Measurements from ENCODE around the gene MYL9. TPM values are rescaled to one million over a fixed set of nuclear protein-coding genes. Genes with fewer than 3 reads are reported as not detected.

The MYL9 gene
- total RNA-seq, 1 experiment from 2014 or later = 13.3 TPM

DNA sequence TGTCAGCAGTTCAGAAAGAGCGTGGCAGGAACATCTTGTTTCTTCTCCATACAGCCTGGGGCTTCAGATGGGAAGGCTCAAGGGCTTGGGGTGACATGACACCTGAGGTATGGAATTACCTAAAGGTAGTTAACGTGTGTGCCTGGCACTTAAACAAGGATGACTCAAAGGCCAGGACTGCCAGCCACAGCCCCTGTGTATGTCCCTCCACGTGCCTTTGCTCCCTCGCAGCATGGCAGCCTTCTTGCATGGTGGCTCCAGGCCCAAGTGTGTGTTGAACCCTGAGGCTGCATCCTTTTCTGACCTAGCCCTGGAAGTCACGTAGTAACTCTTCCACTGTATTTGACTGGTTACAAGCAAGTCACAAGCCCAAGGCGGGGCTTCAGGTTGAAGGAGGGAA lies 33.6 kb upstream of the MYL9 start:
- TF ChIP-seq EZH2 (IDR thresholded peaks at IDR 0.05; ENCODE audit: low read depth) = no peak
- TF ChIP-seq, protein P1, sequence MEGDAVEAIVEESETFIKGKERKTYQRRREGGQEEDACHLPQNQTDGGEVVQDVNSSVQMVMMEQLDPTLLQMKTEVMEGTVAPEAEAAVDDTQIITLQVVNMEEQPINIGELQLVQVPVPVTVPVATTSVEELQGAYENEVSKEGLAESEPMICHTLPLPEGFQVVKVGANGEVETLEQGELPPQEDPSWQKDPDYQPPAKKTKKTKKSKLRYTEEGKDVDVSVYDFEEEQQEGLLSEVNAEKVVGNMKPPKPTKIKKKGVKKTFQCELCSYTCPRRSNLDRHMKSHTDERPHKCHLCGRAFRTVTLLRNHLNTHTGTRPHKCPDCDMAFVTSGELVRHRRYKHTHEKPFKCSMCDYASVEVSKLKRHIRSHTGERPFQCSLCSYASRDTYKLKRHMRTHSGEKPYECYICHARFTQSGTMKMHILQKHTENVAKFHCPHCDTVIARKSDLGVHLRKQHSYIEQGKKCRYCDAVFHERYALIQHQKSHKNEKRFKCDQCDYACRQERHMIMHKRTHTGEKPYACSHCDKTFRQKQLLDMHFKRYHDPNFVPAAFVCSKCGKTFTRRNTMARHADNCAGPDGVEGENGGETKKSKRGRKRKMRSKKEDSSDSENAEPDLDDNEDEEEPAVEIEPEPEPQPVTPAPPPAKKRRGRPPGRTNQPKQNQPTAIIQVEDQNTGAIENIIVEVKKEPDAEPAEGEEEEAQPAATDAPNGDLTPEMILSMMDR (conservative IDR thresholded peaks at IDR 0.05) = no peak
- H4K20me1 ChIP-seq (ENCODE audit: insufficient read depth) = no peaks in the 10 kb centered on the region; the same call in 1 of the 2 replicates
- H3K9me2 ChIP-seq (ENCODE audit: insufficient read depth) = no peaks in the 10 kb centered on the region
- H2AFZ ChIP-seq = no peak overlapping the region
- POLR2A ChIA-PET (ENCODE audit: unreplicated experiment) = no interaction called here
- no peak overlapping the region for H3K4me3 ChIP-seq
- intact Hi-C loops (cut with micrococcal nuclease; ENCODE audit: unreplicated experiment) = loop anchor here (10.0 kb wide), 1 partner anchor 377 kb away; no protein-coding TSS in a partner anchor
- no peak overlapping the region for H3K27ac ChIP-seq
- H3K4me2 ChIP-seq = no peak overlapping the region
- 0 out of 2 replicates have a peak, but pooled peaks cover 3% of the 10 kb centered on the region for H3F3A ChIP-seq (ENCODE audit: insufficient read depth, low read depth)
- H3K36me3 ChIP-seq (ENCODE audit: low read depth) = peaks cover 4% of the 10 kb centered on the region; the same call in 1 of the 2 replicates
- H3K27me3 ChIP-seq (ENCODE audit: insufficient read depth, low read depth) = no peaks in the 10 kb centered on the region
- no peaks in the 10 kb centered on the region for H3K4me1 ChIP-seq (replicated peaks; ENCODE audit: insufficient read depth)
- DNase-seq = no peak
- CTCF ChIA-PET = no interaction called here
- BruUV-seq (replicated peaks) = no TSS peak
- H3K9me3 ChIP-seq (ENCODE audit: insufficient read depth, low read depth) = no peaks in the 10 kb centered on the region
- no peaks in the 10 kb centered on the region for H3K79me2 ChIP-seq (ENCODE audit: low read depth)

GRCh38 chr20:36519012-36519719 lies 22.2 kb upstream of the MYL9 start:
- Histone ChIP-seq H2AFZ (no peak overlapping the region), H3K36me3 (ENCODE audit: low read depth) (no peaks in the 10 kb centered on the region), H3K79me2 (ENCODE audit: low read depth) (no peaks in the 10 kb centered on the region), H3F3A (ENCODE audit: insufficient read depth, low read depth) (peaks cover 8% of the 10 kb centered on the region; the same call in 1 of the 2 replicates), H3K9me2 (ENCODE audit: insufficient read depth) (no peaks in the 10 kb centered on the region), H3K4me2 (no peak overlapping the region), H3K4me1 (replicated peaks; ENCODE audit: insufficient read depth) (no peaks in the 10 kb centered on the region), H4K20me1 (ENCODE audit: insufficient read depth) (no peaks in the 10 kb centered on the region), H3K27ac (no peak overlapping the region), H3K27me3 (ENCODE audit: insufficient read depth, low read depth) (no peaks in the 10 kb centered on the region), H3K4me3 (no peak overlapping the region), H3K9me3 (ENCODE audit: insufficient read depth, low read depth) (no peaks in the 10 kb centered on the region)
- no peak for TF ChIP-seq EZH2 (IDR thresholded peaks at IDR 0.05; ENCODE audit: low read depth)
- TF ChIP-seq, protein P1 (conservative IDR thresholded peaks at IDR 0.05) = no peak
- POLR2A ChIA-PET (ENCODE audit: unreplicated experiment) = interaction anchor here (0.5 kb wide), 1 partner anchor 56 kb away, joined by 5 read pairs; no protein-coding TSS in a partner anchor
- no peak for DNase-seq
- no TSS peak for BruUV-seq (replicated peaks)
- CTCF ChIA-PET = interaction anchor here (0.7 kb wide), 1 partner anchor 14 kb away, joined by 3 read pairs; no protein-coding TSS in a partner anchor
- intact Hi-C loops (cut with micrococcal nuclease; ENCODE audit: unreplicated experiment) = no loop called here

DNA sequence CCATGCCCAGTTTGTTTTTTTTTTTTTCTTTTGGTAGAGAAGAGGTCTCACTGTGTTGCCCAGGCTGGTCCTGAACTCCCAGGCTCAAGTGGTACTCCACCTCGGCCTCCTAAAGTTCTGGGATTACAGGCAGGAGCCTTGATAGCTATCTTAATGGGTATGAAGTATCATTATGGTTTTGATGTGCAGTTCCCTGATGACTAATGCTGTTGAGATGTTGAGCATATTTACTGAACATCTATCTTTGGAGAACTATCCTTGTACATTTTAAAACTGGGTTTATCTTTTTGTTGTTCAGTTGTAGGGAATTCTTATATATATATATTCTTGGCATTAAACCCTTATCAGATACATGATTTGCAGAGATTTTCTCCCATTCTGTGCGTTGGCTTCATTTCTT lies 21.4 kb upstream of the MYL9 start:
- H3K9me3 ChIP-seq (ENCODE audit: insufficient read depth, low read depth) = no peaks in the 10 kb centered on the region
- BruUV-seq (replicated peaks) = no TSS peak

More for the DNA sequence above, 21.4 kb upstream of the MYL9 start:
- no peak overlapping the region for H2AFZ ChIP-seq
- H3K4me2 ChIP-seq = no peak overlapping the region
- POLR2A ChIA-PET (ENCODE audit: unreplicated experiment) = interaction anchor here (0.5 kb wide), 1 partner anchor 56 kb away, joined by 5 read pairs; no protein-coding TSS in a partner anchor
- CTCF ChIA-PET = interaction anchor here (0.7 kb wide), 1 partner anchor 14 kb away, joined by 3 read pairs; no protein-coding TSS in a partner anchor
- no peak for DNase-seq
- H3K27me3 ChIP-seq (ENCODE audit: insufficient read depth, low read depth) = no peaks in the 10 kb centered on the region
- H3K9me2 ChIP-seq (ENCODE audit: insufficient read depth) = no peaks in the 10 kb centered on the region
- H3K4me1 ChIP-seq (replicated peaks; ENCODE audit: insufficient read depth) = no peaks in the 10 kb centered on the region
- intact Hi-C loops (cut with micrococcal nuclease; ENCODE audit: unreplicated experiment) = no loop called here
- H3F3A ChIP-seq (ENCODE audit: insufficient read depth, low read depth) = peaks cover 8% of the 10 kb centered on the region; the same call in 1 of the 2 replicates
- H4K20me1 ChIP-seq (ENCODE audit: insufficient read depth) = no peaks in the 10 kb centered on the region
- no peaks in the 10 kb centered on the region for H3K36me3 ChIP-seq (ENCODE audit: low read depth)
- TF ChIP-seq EZH2 (IDR thresholded peaks at IDR 0.05; ENCODE audit: low read depth) = no peak
- TF ChIP-seq, protein P1 (conservative IDR thresholded peaks at IDR 0.05) = no peak
- H3K27ac ChIP-seq = no peak overlapping the region
- H3K4me3 ChIP-seq = no peak overlapping the region
- no peaks in the 10 kb centered on the region for H3K79me2 ChIP-seq (ENCODE audit: low read depth)
